Osteocyte (in vitro differentiated cells): ENCODE data around the gene COL6A1. TPM values are rescaled to one million over a fixed set of nuclear protein-coding genes. Genes with fewer than 3 reads are reported as not detected.

Source experiments
- DNase-seq: peaks from one replicate; pipeline ENCODE4 v3.0.0; 2021; ENCODE audit warnings: mixed read lengths; ENCODE audit not compliant: unreplicated experiment; ENCODE audit errors: extremely low spot score
- H3K27ac Mint-ChIP-seq: one replicate; pipeline ENCODE4 v1.8.0; 2021; ENCODE audit warnings: mild to moderate bottlenecking, mixed read lengths; ENCODE audit not compliant: unreplicated experiment
- H3K27me3 Mint-ChIP-seq: one replicate; pipeline ENCODE4 v1.8.0; 2021; ENCODE audit warnings: mixed read lengths; ENCODE audit not compliant: unreplicated experiment
- H3K36me3 Mint-ChIP-seq: one replicate; pipeline ENCODE4 v1.8.0; 2021; ENCODE audit warnings: mixed read lengths; ENCODE audit not compliant: unreplicated experiment
- H3K4me1 Mint-ChIP-seq: one replicate; pipeline ENCODE4 v1.8.0; 2021; ENCODE audit warnings: mixed read lengths; ENCODE audit not compliant: unreplicated experiment
- H3K4me3 Mint-ChIP-seq: one replicate; pipeline ENCODE4 v1.8.0; 2021; ENCODE audit warnings: mild to moderate bottlenecking, moderate library complexity, mixed read lengths; ENCODE audit not compliant: unreplicated experiment
- H3K9me3 Mint-ChIP-seq: one replicate; pipeline ENCODE4 v1.8.0; 2021; ENCODE audit warnings: mixed read lengths; ENCODE audit not compliant: unreplicated experiment
- CTCF ChIP-seq: fragments of 200-600 bp; sonication (generic); IDR thresholded peaks from 2 replicates; pipeline ENCODE4 v1.5.0; 2021; ENCODE audit warnings: antibody characterized with exemption, mild to moderate bottlenecking, moderate library complexity
- total RNA-seq: library from RNA; stranded (reverse); gene quantifications from 2 replicates; pipeline ENCODE4 v1.2.1, GENCODE V29; 2021

Gene COL6A1
- total RNA-seq, 1 donor from 2014 or later = 1,503 TPM

- no peak for DNase-seq
- no peak overlapping the region for H3K27ac Mint-ChIP-seq
- no peak overlapping the region for H3K4me3 Mint-ChIP-seq
- H3K4me1 Mint-ChIP-seq = no peaks in the 10 kb centered on the region
- no peak for TF ChIP-seq CTCF
- no peaks in the 10 kb centered on the region for H3K9me3 Mint-ChIP-seq
- H3K27me3 Mint-ChIP-seq = peaks cover 7% of the 10 kb centered on the region
- H3K36me3 Mint-ChIP-seq = no peaks in the 10 kb centered on the region
Observed at GRCh38 chr21:45940621-45941337, 40.8 kb upstream of the COL6A1 start.

- Mint-ChIP-seq H3K27me3 (peaks cover 7% of the 10 kb centered on the region), H3K4me1 (no peaks in the 10 kb centered on the region), H3K27ac (no peak overlapping the region), H3K4me3 (no peak overlapping the region), H3K36me3 (no peaks in the 10 kb centered on the region), H3K9me3 (no peaks in the 10 kb centered on the region)
- no peak for DNase-seq
- no peak for TF ChIP-seq CTCF
Observed at GRCh38 chr21:45941338-45941710, 40.2 kb upstream of the COL6A1 start.

GRCh38 chr21:45941717-45942546, 39.6 kb upstream of the COL6A1 start:
- no peak for DNase-seq
- Mint-ChIP-seq H3K4me1 (no peaks in the 10 kb centered on the region), H3K27ac (no peak overlapping the region), H3K4me3 (no peak overlapping the region), H3K36me3 (no peaks in the 10 kb centered on the region), H3K27me3 (peaks cover 4% of the 10 kb centered on the region), H3K9me3 (no peaks in the 10 kb centered on the region)
- no peak for TF ChIP-seq CTCF

GRCh38 chr21:45942755-45943629, 38.6 kb upstream of the COL6A1 start:
- Mint-ChIP-seq H3K27ac (no peak overlapping the region), H3K4me3 (no peak overlapping the region), H3K9me3 (no peaks in the 10 kb centered on the region)

More at GRCh38 chr21:45942755-45943629, 38.6 kb upstream of the COL6A1 start:
- peaks cover 2% of the 10 kb centered on the region for H3K27me3 Mint-ChIP-seq
- H3K4me1 Mint-ChIP-seq = no peaks in the 10 kb centered on the region
- DNase-seq = no peak
- H3K36me3 Mint-ChIP-seq = no peaks in the 10 kb centered on the region
- TF ChIP-seq CTCF = no peak
